Upper lobe of right lung (tissue), 1 donor: ENCODE measurements around the gene STON2. TPM values are rescaled to one million over a fixed set of nuclear protein-coding genes. Genes with fewer than 3 reads are reported as not detected.

Source experiments
- ATAC-seq: fragments of 200-7000 bp; cut with Tn5 transposase; one replicate; pipeline ENCODE4 v1.9.1; 2020; ENCODE audit warnings: mild to moderate bottlenecking, moderate library complexity
- DNase-seq: peaks from one replicate; pipeline ENCODE4 v3.0.0-alpha.2; 2020
- H3K27ac ChIP-seq: fragments of 200-600 bp; one replicate; pipeline ENCODE4 v1.8.0; 2022
- H3K27me3 ChIP-seq: fragments of 200-600 bp; one replicate; pipeline ENCODE4 v1.8.0; 2022; ENCODE audit warnings: mild to moderate bottlenecking
- H3K36me3 ChIP-seq: fragments of 200-600 bp; one replicate; pipeline ENCODE4 v1.8.0; 2022
- H3K4me1 ChIP-seq: fragments of 200-600 bp; one replicate; pipeline ENCODE4 v1.8.0; 2022
- H3K4me3 ChIP-seq: fragments of 200-600 bp; one replicate; pipeline ENCODE4 v1.8.0; 2022; ENCODE audit warnings: mild to moderate bottlenecking
- H3K9me3 ChIP-seq: fragments of 200-600 bp; one replicate; pipeline ENCODE4 v1.8.0; 2022
- CTCF ChIP-seq: fragments of 200-600 bp; IDR thresholded peaks from one replicate; pipeline ENCODE4 v1.8.0; 2022; ENCODE audit warnings: antibody characterized with exemption
- intact Hi-C: fragments of 100-400 bp; cut with DNase I; formaldehyde crosslinking; loops from one replicate; pipeline ENCODE4 v1.11.0; 2022
- total RNA-seq: library from RNA; stranded (reverse); fragmentation: NEBNext Ultra II Directional; extraction: Animal tissue kit (Norgen Biotek cat#: 25700); gene quantifications from one replicate; pipeline ENCODE4 v1.2.1, GENCODE V29; 2021
- donor health status: DM: no; HTN: yes; CAD: no; lungs with severe emphysema.

Gene STON2
- total RNA-seq, 1 donor from 2014 or later = 47.7 TPM

- no peak overlapping the region for H3K27ac ChIP-seq
- H3K36me3 ChIP-seq = no peaks in the 10 kb centered on the region
- no peak for DNase-seq
- no peaks in the 10 kb centered on the region for H3K9me3 ChIP-seq
- intact Hi-C loops = no loop called here
- H3K4me3 ChIP-seq = no peak overlapping the region
- no peak for ATAC-seq
- no peaks in the 10 kb centered on the region for H3K4me1 ChIP-seq
- TF ChIP-seq CTCF = no peak
- no peaks in the 10 kb centered on the region for H3K27me3 ChIP-seq
These were observed 135.5 kb downstream of the STON2 start for GRCh38 chr14:81264671-81265070.

- H3K27me3 ChIP-seq = no peaks in the 10 kb centered on the region
- no peak overlapping the region for H3K27ac ChIP-seq
- no peak for ATAC-seq
- no peaks in the 10 kb centered on the region for H3K36me3 ChIP-seq
- intact Hi-C loops = no loop called here
- DNase-seq = no peak
- H3K4me1 ChIP-seq = no peaks in the 10 kb centered on the region
- no peak overlapping the region for H3K4me3 ChIP-seq
- no peak for TF ChIP-seq CTCF
- no peaks in the 10 kb centered on the region for H3K9me3 ChIP-seq
These were observed 136.2 kb downstream of the STON2 start for GRCh38 chr14:81263777-81264410.

- ATAC-seq = no peak
- Histone ChIP-seq H3K27ac (no peak overlapping the region), H3K36me3 (no peaks in the 10 kb centered on the region), H3K9me3 (no peaks in the 10 kb centered on the region), H3K4me3 (no peak overlapping the region), H3K27me3 (no peaks in the 10 kb centered on the region), H3K4me1 (no peaks in the 10 kb centered on the region)
- no peak for DNase-seq
- TF ChIP-seq CTCF = no peak
- intact Hi-C loops = no loop called here
These were observed 138.9 kb downstream of the STON2 start for GRCh38 chr14:81261176-81261575.

- Histone ChIP-seq H3K36me3 (no peaks in the 10 kb centered on the region), H3K9me3 (no peaks in the 10 kb centered on the region), H3K27ac (no peak overlapping the region), H3K4me3 (no peak overlapping the region), H3K27me3 (no peaks in the 10 kb centered on the region), H3K4me1 (no peaks in the 10 kb centered on the region)
- DNase-seq (no peak), ATAC-seq (no peak)
- TF ChIP-seq CTCF = no peak
- intact Hi-C loops = no loop called here
These were observed 139.4 kb downstream of the STON2 start for GRCh38 chr14:81260732-81261131.

- TF ChIP-seq CTCF = no peak
- H3K27ac ChIP-seq = no peak overlapping the region
- no peaks in the 10 kb centered on the region for H3K27me3 ChIP-seq
- no peaks in the 10 kb centered on the region for H3K4me1 ChIP-seq
- no peak overlapping the region for H3K4me3 ChIP-seq
- ATAC-seq (peak; percentile 45), DNase-seq (no peak)
- intact Hi-C loops = no loop called here
- H3K36me3 ChIP-seq = no peaks in the 10 kb centered on the region
- H3K9me3 ChIP-seq = no peaks in the 10 kb centered on the region
These were observed 143.7 kb downstream of the STON2 start for GRCh38 chr14:81256289-81256960.
